Mesendoderm (in vitro differentiated cells): ENCODE measurements around the gene APLP1.
"Not testable (repeated sequence)": the region's sequence is repeated elsewhere in the genome, so short reads cannot be mapped to it uniquely, and the experiment has no call there.

ENCODE experiments used
- DNase-seq: peaks from one replicate; pipeline ENCODE4 v3.0.0; 2013
- H2AK5ac ChIP-seq: 2 replicates; pipeline ENCODE4 v1.6.1; 2013; ENCODE audit warnings: low read length, inconsistent platforms
- H2BK120ac ChIP-seq: 2 replicates; pipeline ENCODE4 v1.6.1; 2013; ENCODE audit warnings: low read depth, mild to moderate bottlenecking, low read length, moderate library complexity, mixed read lengths
- H2BK15ac ChIP-seq: replicated peaks from 2 replicates; pipeline ENCODE4 v1.6.1; 2013; ENCODE audit warnings: low read depth, mild to moderate bottlenecking, moderate library complexity
- H2BK5ac ChIP-seq: 2 replicates; pipeline ENCODE4 v1.6.1; 2013; ENCODE audit warnings: low read length, inconsistent platforms
- H3K18ac ChIP-seq: 2 replicates; pipeline ENCODE4 v1.6.1; 2013; ENCODE audit warnings: mild to moderate bottlenecking, low read length, mixed read lengths
- H3K23ac ChIP-seq: one replicate; pipeline ENCODE4 v1.6.1; 2013; ENCODE audit warnings: low read length
- H3K27ac ChIP-seq: 2 replicates; pipeline ENCODE4 v1.5.1; 2013; ENCODE audit warnings: low read depth, mild to moderate bottlenecking, inconsistent platforms, low read length, moderate library complexity
- H3K27me3 ChIP-seq: 2 replicates; pipeline ENCODE4 v1.6.1; 2013; ENCODE audit warnings: low read length, control low read depth, mild to moderate bottlenecking, inconsistent platforms; ENCODE audit not compliant: insufficient read depth, poor library complexity
- H3K36me3 ChIP-seq: 2 replicates; pipeline ENCODE4 v1.6.1; 2013; ENCODE audit warnings: low read length, inconsistent platforms; ENCODE audit not compliant: control insufficient read depth, insufficient read depth
- H3K4ac ChIP-seq: one replicate; pipeline ENCODE4 v1.6.1; 2013; ENCODE audit warnings: low read depth, mild to moderate bottlenecking, low read length, moderate library complexity
- H3K4me1 ChIP-seq: 2 replicates; pipeline ENCODE4 v1.6.1; 2013; ENCODE audit warnings: low read depth, low read length, inconsistent platforms; ENCODE audit not compliant: control insufficient read depth
- H3K4me2 ChIP-seq: 2 replicates; pipeline ENCODE4 v1.6.1; 2013; ENCODE audit warnings: low read length
- H3K4me3 ChIP-seq: 2 replicates; pipeline ENCODE4 v1.5.1; 2013; ENCODE audit warnings: mild to moderate bottlenecking, low read length
- H3K56ac ChIP-seq: one replicate; pipeline ENCODE4 v1.6.1; 2013; ENCODE audit warnings: low read length
- H3K79me1 ChIP-seq: 2 replicates; pipeline ENCODE4 v1.6.1; 2013; ENCODE audit warnings: low read length, inconsistent platforms
- H3K79me2 ChIP-seq: 2 replicates; pipeline ENCODE4 v1.6.1; 2013; ENCODE audit warnings: mild to moderate bottlenecking, low read length; ENCODE audit not compliant: control insufficient read depth, insufficient read depth
- H3K9ac ChIP-seq: 2 replicates; pipeline ENCODE4 v1.6.1; 2013; ENCODE audit warnings: low read length, inconsistent platforms
- H4K5ac ChIP-seq: one replicate; pipeline ENCODE4 v1.6.1; 2013; ENCODE audit warnings: low read length
- H4K8ac ChIP-seq: one replicate; pipeline ENCODE4 v1.6.1; 2013; ENCODE audit warnings: low read depth, mild to moderate bottlenecking, control low read depth, low read length, moderate library complexity
- WGBS: extraction: QIAGEN DNeasy Blood & Tissue Kit; methylation state at CpG from one replicate; pipeline ENCODE4 v1.1.7; 2013; ENCODE audit warnings: low lambda C conversion rate, missing lambda C conversion rate; ENCODE audit not compliant: insufficient coverage; ENCODE audit errors: extremely low coverage; 5-methylcytosine and 5-hydroxymethylcytosine counted together

Gene APLP1

DNA sequence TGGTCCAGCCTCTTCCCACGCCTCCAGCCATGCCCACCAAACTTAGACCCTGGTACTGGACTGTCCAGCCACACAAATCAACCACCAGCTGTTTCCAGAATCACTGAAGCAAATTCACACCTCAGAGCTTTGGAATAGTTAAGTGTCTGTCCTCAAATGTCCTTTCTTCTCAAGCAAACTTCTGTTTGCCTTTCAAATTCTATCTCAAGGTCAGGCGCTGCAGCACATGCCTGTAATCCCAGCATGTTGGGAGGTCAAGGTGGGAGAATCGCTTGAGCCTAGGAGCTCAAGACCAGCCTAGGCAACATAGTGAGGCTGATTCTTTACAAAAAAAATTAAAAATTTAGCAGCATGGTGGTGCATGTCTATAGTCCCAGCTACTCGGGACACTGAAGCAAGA lies 36.3 kb upstream of the APLP1 start:
- H3K79me2 ChIP-seq, result no peaks in the 10 kb centered on the region
- no peaks in the 10 kb centered on the region for H3K4me1 ChIP-seq
- H2BK120ac ChIP-seq, result no peak overlapping the region
- H3K79me1 ChIP-seq, result no peaks in the 10 kb centered on the region
- no peak overlapping the region for H3K4me3 ChIP-seq
- no peak overlapping the region for H3K27ac ChIP-seq
- H2BK15ac ChIP-seq, result no peak overlapping the region
- H2BK5ac ChIP-seq, result no peak overlapping the region
- no peak overlapping the region for H4K8ac ChIP-seq
- no peak overlapping the region for H3K9ac ChIP-seq
- no peaks in the 10 kb centered on the region for H3K36me3 ChIP-seq
- no peak overlapping the region for H2AK5ac ChIP-seq
- H3K27me3 ChIP-seq, result no peaks in the 10 kb centered on the region
- H3K23ac ChIP-seq, result no peak overlapping the region
- H3K4ac ChIP-seq, result no peak overlapping the region
- H3K4me2 ChIP-seq, result no peak overlapping the region
- H3K56ac ChIP-seq, result no peak overlapping the region
- H3K18ac ChIP-seq, result no peak overlapping the region
- no peak for DNase-seq
- H4K5ac ChIP-seq, result no peak overlapping the region
- WGBS, result no CpG with 5 or more reads among the region's 4 CpGs

DNA sequence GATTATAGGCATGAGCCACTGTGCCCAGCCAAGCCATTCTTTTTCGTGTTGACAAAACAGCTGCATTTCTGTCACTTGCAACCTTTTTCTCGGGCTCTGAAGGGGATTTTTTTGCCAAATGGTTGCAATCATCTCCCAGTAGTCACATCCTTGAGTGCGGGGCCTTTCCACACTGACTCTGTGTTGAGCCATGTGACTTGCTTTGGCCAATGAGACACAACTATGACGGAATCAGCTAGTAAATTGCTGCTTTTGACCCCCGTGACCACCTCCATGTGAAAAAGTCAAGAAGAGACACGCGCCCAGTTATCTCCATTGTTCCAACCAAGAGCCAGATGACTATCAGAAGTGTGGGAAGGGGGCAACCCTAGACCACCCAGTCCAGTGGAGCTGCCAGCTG lies 34.4 kb upstream of the APLP1 start:
- Histone ChIP-seq H3K36me3 (no peaks in the 10 kb centered on the region), H3K4me3 (no peak overlapping the region), H2BK5ac (no peak overlapping the region), H3K79me1 (no peaks in the 10 kb centered on the region), H2AK5ac (no peak overlapping the region), H3K23ac (no peak overlapping the region), H4K5ac (no peak overlapping the region), H3K4me1 (no peaks in the 10 kb centered on the region), H4K8ac (no peak overlapping the region), H3K79me2 (no peaks in the 10 kb centered on the region), H3K56ac (no peak overlapping the region), H3K4me2 (no peak overlapping the region), H3K27me3 (no peaks in the 10 kb centered on the region), H2BK15ac (no peak overlapping the region), H3K4ac (no peak overlapping the region), H3K9ac (no peak overlapping the region), H3K27ac (no peak overlapping the region), H3K18ac (no peak overlapping the region), H2BK120ac (no peak overlapping the region)
- WGBS, result no CpG with 5 or more reads among the region's 7 CpGs
- no peak for DNase-seq

DNA sequence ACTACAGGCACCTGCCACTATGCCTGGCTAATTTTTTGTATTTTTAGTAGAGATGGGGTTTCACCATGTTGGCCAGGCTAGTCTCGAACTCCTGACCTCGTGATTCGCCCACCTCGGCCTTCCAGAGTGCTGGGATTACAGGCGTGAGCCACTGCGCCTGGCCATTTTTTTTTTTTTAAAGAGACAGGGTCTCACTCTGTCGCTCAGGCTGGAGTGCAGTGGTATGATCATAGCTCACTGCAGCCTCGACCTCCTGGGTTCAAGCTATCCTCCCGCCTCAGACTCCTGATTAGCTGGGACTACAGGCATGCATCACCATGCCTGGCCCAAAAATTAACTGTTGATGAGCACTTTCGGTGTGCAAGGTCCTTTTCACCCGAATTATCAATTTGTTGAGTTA lies 32.3 kb upstream of the APLP1 start:
- H3K56ac ChIP-seq, H2AK5ac ChIP-seq, H2BK15ac ChIP-seq, H3K23ac ChIP-seq, H3K27me3 ChIP-seq, H3K27ac ChIP-seq, H4K5ac ChIP-seq, H2BK5ac ChIP-seq, H3K18ac ChIP-seq, H3K4me3 ChIP-seq, H3K79me1 ChIP-seq, DNase-seq, H4K8ac ChIP-seq, H3K36me3 ChIP-seq, H3K79me2 ChIP-seq, H3K4me2 ChIP-seq, H3K4me1 ChIP-seq, H3K4ac ChIP-seq, H3K9ac ChIP-seq, H2BK120ac ChIP-seq: not testable (repeated sequence)
- no CpG with 5 or more reads among the region's 11 CpGs for WGBS

DNA sequence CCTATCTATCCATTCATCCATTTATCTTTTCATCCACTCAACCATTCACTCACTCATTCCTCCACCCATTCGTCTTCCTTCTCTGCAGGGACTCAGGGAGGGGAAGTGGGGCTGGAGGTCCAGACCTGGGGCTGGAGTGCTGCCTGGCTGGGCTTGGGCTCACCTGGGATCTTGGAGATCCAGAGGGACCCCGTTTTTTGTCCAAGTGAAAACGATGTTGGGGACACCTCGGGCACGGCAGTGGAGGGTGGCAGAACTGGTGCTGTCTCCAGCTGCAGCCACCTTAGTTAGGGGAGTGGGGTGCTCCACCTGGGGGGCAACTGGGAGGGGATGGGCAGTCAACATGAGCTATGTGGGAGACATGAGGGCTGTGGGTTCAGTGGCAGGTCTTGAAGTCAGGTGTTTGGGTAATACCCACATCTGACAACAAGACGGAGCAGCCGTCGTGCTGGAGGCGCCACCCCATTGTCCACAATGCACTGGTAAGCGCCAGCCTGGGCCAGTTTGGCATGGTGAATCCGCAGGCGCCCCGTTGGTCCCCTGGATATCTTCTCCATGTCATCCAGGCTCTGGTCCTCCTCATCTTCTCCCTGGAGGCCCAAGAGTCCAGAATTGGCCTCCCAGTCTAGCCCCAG lies 26.3 kb upstream of the APLP1 start:
- no peak for DNase-seq
- Histone ChIP-seq H3K27me3 (peaks cover 19% of the 10 kb centered on the region), H2BK120ac (no peak overlapping the region), H3K18ac (no peak overlapping the region), H4K5ac (no peak overlapping the region), H2BK5ac (no peak overlapping the region), H3K23ac (no peak overlapping the region), H3K4me2 (no peak overlapping the region), H3K36me3 (no peaks in the 10 kb centered on the region), H3K4ac (no peak overlapping the region), H3K79me1 (no peaks in the 10 kb centered on the region), H3K79me2 (no peaks in the 10 kb centered on the region), H4K8ac (no peak overlapping the region), H3K4me1 (no peaks in the 10 kb centered on the region), H3K4me3 (no peak overlapping the region), H2AK5ac (no peak overlapping the region), H3K9ac (no peak overlapping the region), H3K56ac (no peak overlapping the region), H2BK15ac (no peak overlapping the region), H3K27ac (no peak overlapping the region)
- no CpG with 5 or more reads among the region's 13 CpGs for WGBS

DNA sequence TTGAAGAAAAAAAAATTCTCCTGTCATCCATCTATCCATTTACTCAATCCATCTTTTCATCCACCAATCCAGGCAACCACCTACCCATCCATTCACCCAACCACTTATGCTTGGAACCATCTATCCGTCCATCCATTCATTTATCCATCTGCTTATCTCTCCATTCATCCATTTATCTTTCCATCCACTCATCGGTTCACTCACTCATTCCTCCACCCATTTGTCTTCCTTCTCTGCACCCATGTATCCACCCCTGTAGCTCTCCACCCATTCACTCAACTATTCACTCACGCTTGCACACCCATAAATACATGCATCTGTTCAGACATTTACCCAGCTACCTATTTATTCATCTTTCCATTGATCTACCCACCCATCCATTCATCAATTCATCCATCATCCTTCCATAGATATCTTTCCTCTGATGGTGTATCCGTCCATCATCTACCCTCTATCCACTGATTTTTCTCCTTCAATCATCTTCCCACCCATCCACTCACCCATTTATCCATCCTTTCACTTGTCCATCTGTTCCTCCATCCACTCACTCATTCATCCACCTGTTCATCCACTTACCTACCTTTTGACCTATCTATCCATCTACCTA lies 25.6 kb upstream of the APLP1 start:
- Histone ChIP-seq H2AK5ac (no peak overlapping the region), H4K5ac (no peak overlapping the region), H2BK5ac (no peak overlapping the region), H3K4ac (no peak overlapping the region), H3K79me1 (no peaks in the 10 kb centered on the region), H3K56ac (no peak overlapping the region), H3K18ac (no peak overlapping the region), H4K8ac (no peak overlapping the region), H3K36me3 (no peaks in the 10 kb centered on the region), H3K79me2 (no peaks in the 10 kb centered on the region), H2BK15ac (no peak overlapping the region), H3K23ac (no peak overlapping the region), H3K9ac (no peak overlapping the region), H3K27me3 (peaks cover 19% of the 10 kb centered on the region), H3K27ac (no peak overlapping the region), H2BK120ac (no peak overlapping the region), H3K4me3 (no peak overlapping the region), H3K4me1 (no peaks in the 10 kb centered on the region), H3K4me2 (no peak overlapping the region)
- DNase-seq, result no peak
- WGBS, result no CpG with 5 or more reads among the region's 4 CpGs
